ENCODE data around the gene ZCCHC2.

ZCCHC2 gene

DNA sequence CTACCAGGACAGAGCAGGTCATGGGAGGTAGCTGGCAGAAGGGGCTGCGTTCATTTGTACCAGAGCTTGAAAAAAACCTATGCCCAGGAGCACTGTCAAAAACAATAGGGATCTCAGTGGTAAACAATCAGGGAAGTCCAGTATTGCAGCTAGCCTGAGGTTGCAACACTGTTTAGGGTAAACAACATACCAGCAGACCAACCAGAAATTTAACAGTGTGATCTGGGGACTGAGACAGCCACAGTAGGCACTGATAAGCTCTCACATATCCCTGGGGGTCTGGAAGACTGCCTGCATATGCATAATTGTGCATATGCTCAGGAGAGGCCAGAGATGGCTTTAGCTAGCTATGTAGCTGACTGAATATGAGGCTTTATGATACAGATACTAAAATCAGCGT is 12.0 kb upstream of the ZCCHC2 start:
- DNase-seq (ENCODE audit: low read depth), result no peak

DNA sequence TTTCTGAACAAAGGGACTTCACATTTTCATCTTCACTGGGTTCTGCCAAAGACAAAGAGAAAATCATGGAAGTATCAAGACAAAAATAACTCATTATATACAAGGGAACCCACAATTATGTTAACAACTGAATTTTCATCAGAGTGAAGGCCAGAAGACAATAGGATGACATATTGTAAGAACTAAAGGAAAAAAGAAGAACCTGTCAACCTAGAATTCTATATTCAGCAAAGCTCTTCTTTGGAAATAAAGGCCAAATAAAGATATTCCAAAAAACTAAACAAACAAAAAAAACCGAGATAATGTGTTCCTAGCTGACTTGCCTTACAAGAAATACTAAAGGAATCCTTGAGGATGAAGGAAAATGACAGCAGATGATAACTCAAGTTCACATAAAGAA is 10.3 kb upstream of the ZCCHC2 start:
- DNase-seq (ENCODE audit: low read depth), result no peak

DNA sequence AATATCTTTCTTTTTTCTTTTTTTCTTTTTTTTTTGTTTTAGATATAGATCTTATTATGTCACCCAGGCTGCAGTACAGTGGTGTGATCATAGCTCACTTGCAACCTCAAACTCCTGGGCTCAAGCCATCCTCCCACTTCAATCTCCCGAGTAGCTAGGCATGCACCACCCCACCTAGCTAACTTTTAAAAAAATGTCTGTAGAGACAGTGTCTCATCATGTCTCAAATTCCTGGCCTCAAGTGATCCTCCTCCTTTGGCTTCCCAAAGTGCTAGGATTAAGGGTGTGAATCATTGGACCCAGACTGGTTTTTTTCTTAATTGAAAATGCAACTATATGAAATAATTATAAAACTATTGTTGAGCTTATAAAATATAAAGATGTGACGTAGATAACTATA is 9.8 kb upstream of the ZCCHC2 start:
- no peak for DNase-seq (ENCODE audit: low read depth)

DNA sequence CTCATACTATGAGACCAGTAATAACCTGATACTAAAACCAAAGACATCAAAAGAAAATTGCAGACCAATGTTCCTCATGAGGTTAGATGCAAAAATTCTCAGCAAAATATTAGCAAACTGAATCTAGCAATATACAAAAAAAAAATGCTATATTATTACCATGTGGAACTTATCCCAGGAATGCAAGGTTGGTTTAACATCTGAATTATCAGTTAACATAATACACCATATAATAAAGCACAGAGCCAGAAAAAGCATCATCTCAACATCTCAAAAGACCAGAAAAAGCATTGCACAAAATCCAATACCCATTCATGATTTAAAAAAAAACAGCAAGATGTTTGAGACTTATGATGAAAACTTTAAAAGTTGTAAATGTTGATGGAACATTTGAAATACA is 8.3 kb upstream of the ZCCHC2 start:
- no peak for DNase-seq (ENCODE audit: low read depth)

DNA sequence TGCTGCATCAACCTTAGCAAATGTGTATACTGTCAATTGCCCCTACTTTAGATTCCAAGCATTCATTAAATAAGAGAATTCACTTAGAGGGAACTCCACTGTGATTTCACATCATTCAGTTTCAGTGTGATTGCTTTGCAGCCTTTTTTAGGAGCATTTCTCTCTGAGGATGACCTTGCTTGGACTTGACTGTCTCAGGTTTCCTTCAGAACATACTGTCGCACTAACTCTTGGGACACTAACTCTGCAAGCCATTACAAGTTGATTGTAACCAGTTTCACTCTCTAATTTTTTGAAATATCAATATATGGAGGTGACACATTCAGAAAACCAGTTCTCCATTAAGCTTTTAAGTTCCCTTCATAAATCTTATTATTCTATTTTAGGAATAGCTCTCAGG is 6.6 kb upstream of the ZCCHC2 start:
- DNase-seq (ENCODE audit: low read depth), result no peak

DNA sequence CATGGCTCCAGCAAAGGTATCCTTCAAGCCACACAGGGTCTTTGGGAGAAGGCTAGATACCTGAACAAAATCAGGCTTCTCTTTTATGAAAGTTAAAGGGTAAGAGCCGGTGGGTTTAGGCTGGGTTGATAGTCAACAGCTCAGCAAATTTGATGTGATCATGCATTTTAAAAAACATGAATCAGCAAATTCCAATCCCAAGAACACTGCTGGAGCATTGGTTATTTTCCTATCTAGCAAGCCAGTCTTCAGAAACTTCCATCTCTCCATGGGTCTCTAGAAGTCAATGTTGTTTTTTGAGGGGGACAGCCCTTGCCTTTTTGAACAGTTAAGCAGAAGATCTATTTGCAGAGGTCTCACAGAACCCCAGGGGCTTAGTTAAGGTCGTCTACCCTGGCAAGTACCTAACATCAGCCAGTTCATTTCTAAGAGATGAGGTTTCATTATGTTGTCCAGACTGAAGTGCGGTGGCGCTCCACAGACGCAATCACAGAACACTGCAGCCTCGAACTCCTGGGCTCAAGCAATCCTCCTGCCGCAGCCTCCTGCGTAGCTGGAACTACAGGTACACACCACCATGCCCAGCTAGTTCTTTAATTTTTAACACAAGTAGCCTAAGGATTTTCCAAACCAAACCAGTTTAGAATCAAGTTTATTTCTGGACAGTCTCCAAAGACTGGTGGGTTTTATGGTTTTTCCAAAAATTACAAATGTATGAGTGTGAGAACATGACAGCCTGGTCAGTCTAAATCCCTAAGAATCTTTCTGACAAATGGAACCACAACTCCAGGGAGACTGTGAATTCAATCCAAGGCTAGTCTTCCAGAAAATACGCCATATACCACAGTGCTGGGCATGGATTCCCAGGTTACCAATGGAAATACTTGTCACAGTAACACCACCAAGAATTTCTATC is 4.1 kb upstream of the ZCCHC2 start:
- DNase-seq (ENCODE audit: low read depth), result no peak

DNA sequence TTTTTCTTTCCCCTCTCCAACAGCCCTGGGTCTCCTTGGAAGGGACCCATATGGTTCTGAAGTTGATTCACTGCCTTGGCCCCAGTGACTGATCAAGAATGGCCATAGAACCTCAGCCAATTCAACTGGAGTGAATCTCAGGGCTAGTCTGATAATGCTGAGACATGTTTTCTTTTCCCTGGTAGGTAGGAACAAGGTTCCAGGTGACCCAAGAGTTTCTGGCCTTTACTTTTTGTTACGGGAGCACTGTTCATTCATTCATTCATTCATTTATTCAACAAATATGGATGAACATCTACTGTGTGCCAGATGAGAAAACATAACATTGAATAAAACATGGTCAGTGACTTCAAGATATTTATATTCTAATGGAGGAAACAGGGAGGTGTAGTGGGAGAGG is 3.1 kb upstream of the ZCCHC2 start:
- no peak for DNase-seq (ENCODE audit: low read depth)

DNA sequence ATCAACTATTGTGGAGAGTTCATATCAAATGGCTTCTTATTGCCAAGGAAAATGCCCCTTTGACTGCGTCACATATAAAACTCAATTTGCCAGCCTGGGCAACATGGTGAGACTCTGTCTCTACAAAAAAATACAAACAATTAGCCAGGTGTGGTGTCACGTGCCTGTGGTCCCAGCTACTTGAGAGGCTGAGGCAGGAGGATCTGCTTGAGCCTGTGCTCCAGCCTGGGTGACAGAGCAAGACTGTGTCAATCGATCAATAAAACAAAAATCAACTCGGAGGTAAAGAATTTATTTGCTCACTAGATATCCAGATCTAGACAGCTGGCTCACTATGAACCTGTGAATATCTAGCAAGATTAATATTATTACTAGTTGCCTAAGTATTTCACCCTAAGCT is 1.7 kb upstream of the ZCCHC2 start:
- DNase-seq (ENCODE audit: low read depth), result no peak

DNA sequence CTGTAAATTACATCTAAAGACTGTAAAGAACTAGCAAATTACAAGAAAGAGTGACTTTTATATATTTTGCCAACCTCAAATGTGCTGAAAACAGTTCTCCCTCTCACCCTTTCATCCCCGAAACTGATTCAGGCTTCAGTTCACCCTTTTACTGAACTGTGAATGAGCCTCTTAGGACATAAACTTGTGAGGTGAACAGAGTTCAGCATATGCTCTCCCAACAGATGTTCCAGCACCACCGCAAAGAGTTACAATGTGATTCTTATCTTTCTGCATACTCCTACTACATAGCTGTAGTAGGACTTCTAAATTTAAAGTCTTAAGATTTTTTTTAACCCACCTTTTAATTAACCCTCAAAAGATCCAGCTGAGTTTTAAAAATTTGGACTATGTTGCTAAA is 1.2 kb upstream of the ZCCHC2 start:
- no peak for DNase-seq (ENCODE audit: low read depth)

DNA sequence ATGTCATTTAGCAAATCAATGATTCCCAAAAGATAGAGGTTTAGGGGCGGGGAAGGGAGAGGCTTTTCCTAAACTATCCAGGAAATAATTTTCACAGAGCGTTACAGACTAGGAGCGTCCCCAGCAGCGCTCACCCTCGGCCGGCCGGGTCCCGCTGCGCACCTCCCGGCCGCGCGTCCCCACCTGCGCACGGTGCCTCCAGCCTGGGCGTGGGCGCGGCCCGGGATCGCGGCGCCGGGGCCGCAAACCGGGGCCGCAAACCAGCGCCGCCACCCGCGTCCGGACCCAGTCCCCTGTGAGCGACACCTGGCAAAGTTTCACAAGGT is 684 bp upstream of the ZCCHC2 start:
- DNase-seq (ENCODE audit: low read depth), result no peak

DNA sequence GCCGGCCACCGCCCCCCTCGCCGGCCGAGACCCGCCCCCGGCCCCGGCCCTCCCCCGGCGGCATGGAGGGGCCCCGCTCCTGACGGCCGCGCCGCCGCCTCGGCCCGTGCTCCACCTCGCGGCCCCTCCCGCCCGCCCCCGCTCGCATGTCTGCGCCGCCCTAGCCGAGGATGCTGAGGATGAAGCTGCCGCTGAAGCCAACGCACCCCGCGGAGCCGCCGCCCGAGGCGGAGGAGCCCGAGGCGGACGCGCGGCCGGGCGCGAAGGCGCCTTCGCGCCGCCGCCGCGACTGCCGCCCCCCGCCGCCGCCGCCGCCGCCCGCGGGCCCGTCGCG is 397 bp downstream of the ZCCHC2 start:
- DNase-seq (ENCODE audit: low read depth), result no peak

DNA sequence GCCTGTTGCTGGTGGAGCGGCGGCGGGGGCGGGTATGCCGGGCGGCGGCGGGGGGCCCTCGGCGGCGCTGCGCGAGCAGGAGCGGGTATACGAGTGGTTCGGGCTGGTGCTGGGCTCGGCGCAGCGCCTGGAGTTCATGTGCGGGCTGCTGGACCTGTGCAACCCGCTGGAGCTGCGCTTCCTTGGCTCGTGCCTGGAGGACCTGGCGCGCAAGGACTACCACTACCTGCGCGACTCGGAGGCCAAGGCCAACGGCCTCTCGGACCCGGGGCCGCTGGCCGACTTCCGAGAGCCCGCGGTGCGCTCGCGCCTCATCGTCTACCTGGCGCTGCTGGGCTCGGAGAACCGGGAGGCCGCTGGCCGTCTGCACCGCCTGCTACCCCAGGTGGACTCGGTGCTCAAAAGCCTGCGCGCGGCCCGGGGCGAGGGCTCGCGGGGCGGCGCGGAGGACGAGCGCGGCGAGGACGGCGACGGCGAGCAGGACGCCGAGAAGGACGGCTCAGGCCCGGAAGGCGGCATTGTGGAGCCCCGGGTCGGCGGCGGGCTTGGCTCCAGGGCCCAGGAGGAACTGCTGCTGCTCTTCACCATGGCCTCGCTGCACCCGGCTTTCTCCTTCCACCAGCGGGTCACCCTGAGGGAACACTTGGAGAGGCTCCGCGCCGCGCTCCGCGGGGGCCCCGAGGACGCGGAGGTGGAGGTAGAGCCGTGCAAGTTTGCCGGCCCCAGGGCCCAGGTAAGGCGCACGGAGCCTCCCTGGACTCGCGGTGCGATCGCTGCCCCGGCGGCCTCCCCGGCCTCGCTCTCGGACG is 1.0 kb downstream of the ZCCHC2 start:
- DNase-seq (ENCODE audit: low read depth), result no peak

DNA sequence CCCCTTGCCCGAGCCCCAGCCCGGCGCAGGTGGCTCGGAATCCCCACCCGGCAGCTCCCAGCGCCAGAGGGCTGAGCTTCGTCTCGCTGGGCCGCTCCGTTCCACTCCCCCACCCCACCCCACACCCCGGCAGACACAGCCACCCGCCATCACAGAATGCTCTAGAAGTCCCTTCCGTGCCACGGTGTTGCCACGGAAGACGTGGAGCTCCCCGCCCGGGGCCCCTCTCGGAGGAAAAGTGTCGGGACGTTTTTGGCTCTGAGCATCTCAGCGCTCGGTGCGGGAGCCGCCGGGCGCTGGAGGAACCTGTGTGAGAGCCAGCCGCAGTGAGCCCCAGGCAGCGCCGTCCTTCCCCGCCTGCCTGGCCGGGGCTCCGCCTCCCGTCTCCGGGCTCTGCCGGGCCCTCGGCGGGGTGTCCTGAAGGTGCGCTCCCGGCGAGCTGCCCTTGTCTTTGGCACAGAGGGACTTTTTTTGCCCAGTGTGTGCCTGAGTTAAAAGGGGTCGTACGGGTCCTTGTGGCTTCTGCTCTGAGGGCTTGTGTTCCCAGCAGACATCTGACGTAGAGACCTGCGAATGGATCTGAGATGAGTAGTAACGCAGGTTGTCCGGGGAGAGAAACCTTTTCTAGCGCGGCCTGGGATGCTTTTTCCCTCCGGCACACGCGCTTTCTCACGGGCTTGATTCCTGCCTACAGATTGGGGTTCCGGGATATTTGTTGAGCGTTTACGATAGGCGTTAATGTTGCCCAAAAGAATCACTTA is 1.8 kb downstream of the ZCCHC2 start:
- DNase-seq (ENCODE audit: low read depth), result no peak

DNA sequence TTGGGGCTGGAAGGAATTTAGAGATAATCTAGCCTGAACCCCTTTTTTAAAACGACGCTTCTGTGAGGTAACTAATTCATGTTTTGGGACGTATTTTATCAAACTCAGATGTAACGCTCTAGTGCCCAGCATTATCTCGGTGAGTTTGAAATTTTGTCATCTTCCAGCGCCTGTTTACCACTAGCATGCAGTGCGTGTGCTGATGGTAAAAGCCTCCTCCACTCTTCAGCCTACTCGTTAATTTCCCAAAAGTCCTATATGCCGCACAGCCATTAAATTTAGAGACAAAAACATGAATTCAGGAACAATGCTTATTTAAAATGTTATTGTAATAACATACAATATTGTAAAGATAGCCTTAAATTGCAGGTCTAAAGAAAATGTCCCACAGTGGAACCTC is 2.8 kb downstream of the ZCCHC2 start:
- no peak for DNase-seq (ENCODE audit: low read depth)

DNA sequence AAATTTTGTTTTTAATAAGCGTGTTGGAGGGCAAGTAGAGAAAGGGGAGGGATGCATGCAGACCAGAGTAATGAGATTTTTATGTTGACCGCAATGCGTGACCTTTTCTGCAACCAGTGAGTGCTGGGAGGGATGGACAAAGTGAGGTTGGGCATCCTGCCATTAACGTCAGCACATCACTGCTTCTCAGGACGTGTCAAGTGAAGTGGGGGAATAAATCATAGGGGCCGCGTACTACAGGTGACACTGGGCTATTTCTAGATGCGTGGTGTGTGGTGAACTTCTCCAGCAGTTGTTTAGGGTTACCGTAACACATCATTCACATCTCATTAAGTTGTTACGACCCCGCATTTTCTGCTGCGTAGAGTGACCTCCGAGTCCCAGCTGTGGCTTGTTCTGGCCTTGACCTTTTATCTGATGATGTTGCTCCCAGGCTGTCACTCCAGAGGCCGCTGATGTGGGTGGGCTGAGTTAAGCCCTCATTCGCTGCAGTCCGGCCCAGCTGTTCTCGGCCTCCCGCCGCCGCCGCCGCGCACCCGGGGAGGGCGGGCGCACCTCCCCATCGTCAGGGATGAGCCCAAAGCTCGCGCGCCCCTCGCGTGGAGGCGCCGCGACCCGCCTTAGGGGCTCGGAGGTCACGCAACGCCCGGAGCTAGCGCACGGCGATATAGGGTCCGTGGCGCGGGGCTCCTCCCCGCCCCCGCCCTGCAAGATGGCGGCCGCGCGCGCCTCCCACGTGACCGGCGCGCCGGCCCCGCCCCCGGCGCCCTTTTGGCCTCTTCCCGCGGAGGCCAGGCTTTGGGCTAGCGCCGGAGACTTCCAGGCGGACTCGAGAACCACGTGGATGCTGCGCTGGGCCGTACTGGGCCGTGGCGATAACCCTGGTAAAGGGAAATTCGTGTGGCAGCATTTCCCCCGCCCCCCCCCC is 3.5 kb downstream of the ZCCHC2 start:
- DNase-seq (ENCODE audit: low read depth), result peak; percentile 42

DNA sequence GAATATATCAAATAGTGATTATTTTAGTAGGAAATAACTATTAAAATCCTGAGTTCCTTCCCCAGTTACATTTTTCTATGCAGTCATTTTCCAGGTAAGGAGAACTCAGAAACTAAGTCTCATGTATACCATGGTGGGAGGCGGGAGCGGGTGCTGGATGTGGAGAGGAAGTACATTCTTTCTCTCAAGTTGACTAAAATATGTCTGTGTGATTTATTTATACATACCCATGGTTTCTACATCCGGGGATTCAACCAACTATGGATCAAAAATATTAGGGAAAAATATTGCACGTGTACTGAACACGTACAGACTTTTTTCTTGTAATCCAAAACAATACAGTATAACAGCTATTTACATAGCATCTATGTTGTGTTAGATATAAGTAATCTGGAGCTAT is 6.8 kb downstream of the ZCCHC2 start:
- no peak for DNase-seq (ENCODE audit: low read depth)

DNA sequence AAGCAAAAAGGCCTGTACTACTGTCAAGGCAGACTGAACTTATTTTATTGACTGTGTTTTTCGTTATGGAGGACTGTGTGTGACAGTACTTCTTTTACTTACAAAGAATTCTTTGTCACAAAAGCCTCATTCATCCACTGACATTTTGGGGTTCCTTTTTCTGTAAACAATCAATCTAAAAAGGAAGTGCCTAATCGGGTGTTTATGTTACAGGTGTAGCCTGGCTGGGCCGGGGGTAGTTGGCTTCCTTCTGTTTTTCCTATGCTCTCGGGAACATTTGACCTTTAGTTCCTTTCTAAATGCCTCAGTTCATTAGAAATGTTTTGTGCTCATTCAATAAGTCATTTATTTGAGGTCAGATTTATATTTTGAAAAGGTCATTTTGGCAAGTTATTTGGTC is 8.3 kb downstream of the ZCCHC2 start:
- no peak for DNase-seq (ENCODE audit: low read depth)

DNA sequence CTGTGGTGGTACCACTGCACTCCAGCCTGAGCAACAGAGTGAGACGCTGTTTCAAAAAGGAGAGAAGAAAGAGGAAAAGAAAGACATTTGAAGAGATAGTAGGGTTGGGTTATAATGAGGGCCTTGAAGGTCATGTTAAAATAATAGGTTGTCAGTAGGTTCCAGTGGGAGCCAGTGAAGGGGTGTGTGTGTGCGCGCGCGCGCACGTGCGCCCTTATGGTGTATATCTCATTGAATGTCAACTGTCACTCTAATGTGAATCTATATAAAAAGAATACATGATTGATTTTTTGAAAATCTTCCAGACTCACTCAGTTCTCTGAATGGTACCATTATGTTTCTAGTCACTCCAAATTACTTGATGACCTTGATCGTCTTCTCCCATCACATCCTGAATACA is 9.1 kb downstream of the ZCCHC2 start:
- no peak for DNase-seq (ENCODE audit: low read depth)

DNA sequence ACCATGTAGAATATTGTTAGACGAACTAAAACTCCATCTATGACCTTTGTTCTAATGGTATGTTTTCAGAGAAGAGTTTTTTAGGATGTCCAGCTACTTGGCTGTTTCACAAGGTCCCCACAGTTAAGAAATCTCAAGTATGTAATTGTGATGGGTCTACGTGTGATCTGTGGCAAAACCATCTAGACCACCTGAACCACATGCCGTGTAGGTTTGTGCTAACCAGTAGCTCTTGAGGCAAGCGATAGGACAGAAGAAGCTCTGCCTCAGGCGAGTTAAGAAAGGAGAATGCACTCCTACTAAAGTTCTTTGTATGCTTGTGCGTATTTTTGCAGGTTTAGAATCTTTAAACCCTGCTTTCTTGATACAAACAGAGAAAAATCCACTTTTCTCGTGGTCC is 13.2 kb downstream of the ZCCHC2 start:
- DNase-seq (ENCODE audit: low read depth), result no peak

DNA sequence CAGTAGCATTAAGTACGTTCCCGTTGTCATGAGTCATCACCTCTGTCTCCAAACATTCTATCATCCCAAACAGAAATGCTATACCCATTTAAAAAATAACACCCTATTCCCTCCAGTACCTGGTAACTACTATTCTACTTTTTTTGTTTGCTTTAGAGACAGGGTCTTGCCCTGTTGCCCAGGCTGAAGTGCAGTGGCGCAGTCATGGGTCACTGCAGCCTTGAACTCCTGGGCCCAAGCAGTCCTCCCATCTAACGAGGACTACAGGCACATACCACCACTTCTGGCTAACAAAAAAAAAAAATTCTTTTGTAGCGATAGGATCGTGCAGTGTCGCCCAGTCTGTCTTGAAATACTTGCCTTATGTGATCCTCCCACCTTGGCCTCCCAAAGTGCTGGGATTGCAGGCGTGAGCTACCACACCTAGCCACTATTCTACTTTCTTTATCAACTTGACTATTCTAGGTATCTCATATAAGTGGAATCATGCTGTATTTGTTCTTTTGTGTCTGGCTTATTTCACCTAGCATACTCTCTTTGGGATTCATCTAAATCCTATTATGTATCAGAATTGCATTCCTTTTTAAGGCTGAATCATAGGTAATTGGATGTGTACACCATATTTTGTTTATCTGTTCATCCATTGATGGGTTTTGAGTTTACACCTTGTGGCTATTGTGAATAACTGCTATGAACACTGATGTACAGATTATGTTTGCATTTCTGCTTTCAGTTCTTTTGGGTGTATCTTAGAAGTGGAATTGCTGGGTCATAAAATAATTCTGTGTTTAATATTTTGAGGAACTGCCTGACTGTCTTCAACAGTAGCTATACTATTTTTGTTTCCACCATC is 14.4 kb downstream of the ZCCHC2 start:
- no peak for DNase-seq (ENCODE audit: low read depth)

DNA sequence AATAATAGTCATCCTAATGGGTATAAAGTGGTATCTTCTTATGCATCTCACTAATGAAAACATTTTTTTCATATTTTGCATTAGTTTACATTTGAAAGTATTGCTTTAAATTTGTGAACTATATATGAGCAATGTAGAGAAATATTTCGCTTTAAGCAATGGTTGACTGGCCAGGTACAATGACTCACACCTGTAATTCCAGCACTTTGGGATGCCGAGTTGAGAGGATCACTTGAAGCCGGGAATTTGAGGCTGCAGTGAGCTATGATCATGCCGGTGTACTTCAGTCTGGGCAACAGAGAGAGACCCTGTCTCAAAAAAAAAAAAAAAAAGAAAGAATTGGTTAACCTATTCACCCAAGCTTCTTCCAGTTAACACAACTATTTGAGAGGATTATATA is 15.1 kb downstream of the ZCCHC2 start:
- DNase-seq (ENCODE audit: low read depth), result no peak
